A549 (cell line): ENCODE measurements around the gene WIF1. TPM values are rescaled to one million over a fixed set of nuclear protein-coding genes. Genes with fewer than 3 reads are reported as not detected.

ENCODE experiments used
- ATAC-seq, 2 experiments: fragments of 200-7000 bp in 1 of 2; fragments of >200 bp in 1 of 2; cut with Nextera tagmentation in 1 of 2; cut with Tn5 transposase in 1 of 2; 3 replicates each; pipeline versions ENCODE4 v1.8.0 to v1.9.1; 2018 to 2020; ENCODE audit warnings: mild to moderate bottlenecking in 1 of 2, moderate library complexity in 1 of 2
- CTCF ChIA-PET: fragments of 300-600 bp; sonication (Branson Sonifier 250); formaldehyde crosslinking; extraction: SDS; loops from one replicate; lab custom pipeline; 2021; ENCODE audit warnings: antibody characterized with exemption, inconsistent platforms; lab: Yijun Ruan, JAX
- POLR2A ChIA-PET: fragments of 350-600 bp; formaldehyde crosslinking; extraction: SDS; loops from one replicate; lab custom pipeline; 2021; ENCODE audit warnings: antibody characterized with exemption, inconsistent platforms; lab: Yijun Ruan, JAX
- DNase-seq, 2 experiments: peaks; one replicate each; pipeline versions ENCODE4 v3.0.0 to v3.0.0-alpha.2; 2011 to 2016; ENCODE audit warnings: low read depth in 1 of 2, low spot score in 1 of 2
- FAIRE-seq: peaks from 2 replicates; lab custom pipeline; 2011; peaks lifted over from hg19 to GRCh38; lab: Jason Lieb, UNC
- H3K27ac ChIP-seq, 2 experiments: fragments of >200 bp; sonication (Bioruptor Twin); formaldehyde crosslinking; 3 replicates each; pipeline ENCODE4 v1.5.1; 2016 to 2017
- H3K4me1 ChIP-seq: fragments of >200 bp; sonication (Bioruptor Twin); formaldehyde crosslinking; 3 replicates; pipeline ENCODE4 v1.6.1; 2016
- H3K4me2 ChIP-seq: fragments of >200 bp; sonication (Bioruptor Twin); formaldehyde crosslinking; 3 replicates; pipeline ENCODE4 v1.6.1; 2016
- H3K4me3 ChIP-seq: fragments of >200 bp; sonication (Bioruptor Twin); formaldehyde crosslinking; 3 replicates; pipeline ENCODE4 v1.5.1; 2016
- H3K9me3 ChIP-seq: fragments of >200 bp; sonication (Bioruptor Twin); formaldehyde crosslinking; 3 replicates; pipeline ENCODE4 v1.6.1; 2016
- CHD2 ChIP-seq: fragments of 150-350 bp; IDR thresholded peaks from 2 replicates; pipeline ENCODE4 v1.6.1; 2014; ENCODE audit warnings: low read length; ENCODE audit not compliant: partially characterized antibody
- CHD4 ChIP-seq: fragments of 200-600 bp; sonication (generic); IDR thresholded peaks from 2 replicates; pipeline ENCODE4 v1.6.1; 2016; ENCODE audit warnings: antibody characterized with exemption, mild to moderate bottlenecking, borderline replicate concordance
- ELK1 ChIP-seq: fragments of 150-350 bp; IDR thresholded peaks from 2 replicates; pipeline ENCODE4 v1.6.1; 2014; ENCODE audit warnings: low read depth, mild to moderate bottlenecking, low read length
- EP300 ChIP-seq, 2 experiments: fragments of >200 bp; sonication (Bioruptor Twin); formaldehyde crosslinking; IDR thresholded peaks; 2 replicates in 1 of 2; 3 replicates in 1 of 2; pipeline ENCODE4 v1.6.1; 2016 to 2017
- ESRRA ChIP-seq: fragments of 150-350 bp; IDR thresholded peaks from 2 replicates; pipeline ENCODE4 v1.6.1; 2014; ENCODE audit warnings: mild to moderate bottlenecking, low read length, borderline replicate concordance
- FOXS1 ChIP-seq: fragments of 250-450 bp; sonication (Bioruptor Pico); IDR thresholded peaks from 2 replicates; pipeline ENCODE4 v1.5.0; 2020; ENCODE audit warnings: mild to moderate bottlenecking, moderate library complexity
- HES2 ChIP-seq: fragments of >200 bp; sonication (Bioruptor Twin); formaldehyde crosslinking; IDR thresholded peaks from 2 replicates; pipeline ENCODE4 v1.6.1; 2016
- HEYL ChIP-seq: fragments of 250-450 bp; sonication (Bioruptor Pico); IDR thresholded peaks from 2 replicates; pipeline ENCODE4 v1.8.0; 2021; ENCODE audit warnings: mild to moderate bottlenecking, moderate library complexity
- HMGXB4 ChIP-seq: fragments of 250-450 bp; sonication (Bioruptor Pico); IDR thresholded peaks from 2 replicates; pipeline ENCODE4 v1.5.0; 2021; ENCODE audit warnings: mild to moderate bottlenecking, moderate library complexity, borderline replicate concordance
- HOXB13 ChIP-seq: fragments of 250-450 bp; sonication (Bioruptor Pico); IDR thresholded peaks from 2 replicates; pipeline ENCODE4 v1.5.0; 2020; ENCODE audit warnings: low read depth, mild to moderate bottlenecking, moderate library complexity
- JUN ChIP-seq, 2 experiments: fragments of >200 bp; sonication (Bioruptor Twin); formaldehyde crosslinking; IDR thresholded peaks; 2 replicates in 1 of 2; 3 replicates in 1 of 2; pipeline ENCODE4 v1.6.1; 2016 to 2017
- KDM5A ChIP-seq: fragments of 200-600 bp; sonication (generic); IDR thresholded peaks from 2 replicates; pipeline ENCODE4 v1.6.1; 2016; ENCODE audit warnings: antibody characterized with exemption, mild to moderate bottlenecking
- MAFK ChIP-seq: fragments of 450-650 bp; IDR thresholded peaks from 2 replicates; pipeline ENCODE4 v1.6.1; 2014; ENCODE audit not compliant: partially characterized antibody
- MAX ChIP-seq: IDR thresholded peaks from 2 replicates; pipeline ENCODE4 v1.6.1; 2012
- MAZ ChIP-seq: fragments of 150-350 bp; IDR thresholded peaks from 2 replicates; pipeline ENCODE4 v1.6.1; 2014; ENCODE audit warnings: antibody characterized with exemption, low read depth, low read length, borderline replicate concordance
- PBX3 ChIP-seq: IDR thresholded peaks from 2 replicates; pipeline ENCODE4 v1.6.1; 2012
- RAD21 ChIP-seq, 2 experiments: fragments of >200 bp in 1 of 2; sonication (Bioruptor Twin) in 1 of 2; formaldehyde crosslinking in 1 of 2; IDR thresholded peaks in 1 of 2; conservative IDR thresholded peaks in 1 of 2; 2 replicates in 1 of 2; 3 replicates in 1 of 2; pipeline ENCODE4 v1.6.1; 2012 to 2018; ENCODE audit warnings: inconsistent platforms in 1 of 2
- REST ChIP-seq: fragments of 200-600 bp; sonication (generic); IDR thresholded peaks from 2 replicates; pipeline ENCODE4 v1.6.1; 2016; ENCODE audit warnings: antibody characterized with exemption, mild to moderate bottlenecking, moderate library complexity
- RFX5 ChIP-seq: fragments of 450-650 bp; IDR thresholded peaks from 2 replicates; pipeline ENCODE4 v1.7.1; 2014; ENCODE audit warnings: antibody characterized with exemption, mild to moderate bottlenecking, moderate library complexity
- RNF2 ChIP-seq: fragments of 200-600 bp; sonication (generic); IDR thresholded peaks from 2 replicates; pipeline ENCODE4 v1.6.1; 2016; ENCODE audit warnings: low read depth, mild to moderate bottlenecking, antibody characterized with exemption, moderate library complexity, borderline replicate concordance
- USF2 ChIP-seq: fragments of 450-650 bp; IDR thresholded peaks from 2 replicates; pipeline ENCODE4 v1.6.1; 2014; ENCODE audit warnings: antibody characterized with exemption
- ZFP36 ChIP-seq: fragments of 450-650 bp; IDR thresholded peaks from 2 replicates; pipeline ENCODE4 v1.6.1; 2014; ENCODE audit warnings: borderline replicate concordance; ENCODE audit not compliant: partially characterized antibody
- ZNF302 ChIP-seq: fragments of 250-450 bp; sonication (Bioruptor Pico); IDR thresholded peaks from 2 replicates; pipeline ENCODE4 v1.9.0; 2021; ENCODE audit warnings: inconsistent platforms, mild to moderate bottlenecking, moderate library complexity
- WGBS: methylation state at CpG from one replicate; pipeline ENCODE4 v1.1.6; 2017; ENCODE audit errors: missing lambda C conversion rate; 5-methylcytosine and 5-hydroxymethylcytosine counted together
- polyA plus RNA-seq, 4 experiments: library from polyadenylated mRNA; depleted of rRNA in 3 of 4; stranded (reverse); fragments of >200 nt; fragmentation: RNase III in 1 of 4; extraction: RNeasy Plus Mini Kit Qiagen cat#74134 plus additional on column Dnase treatment in 1 of 4; gene quantifications; 2 replicates in 3 of 4; 3 replicates in 1 of 4; pipeline ENCODE4 v1.2.3, GENCODE V29; 2011 to 2017

Gene WIF1
- polyA plus RNA-seq, 2 of the 4 experiments (the other 2 are of a cell fraction), result not detected

- ChIA-PET POLR2A (no interaction called here), CTCF (no interaction called here)
- Histone ChIP-seq H3K4me3 (no peak overlapping the region), H3K9me3 (no peaks in the 10 kb centered on the region; the same call in 2 of the 3 replicates), H3K4me2 (no peak overlapping the region), H3K4me1 (no peaks in the 10 kb centered on the region), H3K27ac (no peak overlapping the region)
- FAIRE-seq (no peak), ATAC-seq (no peak), DNase-seq (no peak)
- TF ChIP-seq MAZ, result no peak
- TF ChIP-seq HES2, result no peak
- TF ChIP-seq JUN (IDR thresholded peaks at IDR 0.05), result no peak
- no peak for TF ChIP-seq HOXB13 (CRISPR knock-in tag)
- TF ChIP-seq FOXS1, result no peak
- TF ChIP-seq MAFK, result no peak
- no peak for TF ChIP-seq HMGXB4
- TF ChIP-seq PBX3, result no peak
- TF ChIP-seq CHD4, result no peak
- no peak for TF ChIP-seq ESRRA
- no peak for TF ChIP-seq RAD21 (conservative IDR thresholded peaks at IDR 0.05 in 1 of 2, IDR thresholded peaks at IDR 0.05 in 1 of 2)
- no peak for TF ChIP-seq ZFP36
- no peak for TF ChIP-seq ELK1
- TF ChIP-seq ZNF302, result no peak
- 0% methylated on average over 2 of the region's 2 CpGs for WGBS
Measured at GRCh38 chr12:65025136-65025535, 96.0 kb downstream of the WIF1 start.

GRCh38 chr12:65023485-65023884, 97.6 kb downstream of the WIF1 start:
- no peak for TF ChIP-seq RFX5
- TF ChIP-seq, all 56 proteins: peak for 0
- FAIRE-seq (no peak), ATAC-seq (no peak), DNase-seq (no peak)
- Histone ChIP-seq H3K27ac (no peak overlapping the region), H3K4me2 (no peak overlapping the region), H3K4me3 (no peak overlapping the region), H3K9me3 (no peaks in the 10 kb centered on the region; the same call in 2 of the 3 replicates), H3K4me1 (no peaks in the 10 kb centered on the region)
- POLR2A ChIA-PET, result no interaction called here
- WGBS, result 31% methylated on average over 2 of the region's 2 CpGs
- CTCF ChIA-PET, result no interaction called here

GRCh38 chr12:65022960-65023359, 98.1 kb downstream of the WIF1 start:
- Histone ChIP-seq H3K4me1 (no peaks in the 10 kb centered on the region), H3K4me2 (no peak overlapping the region), H3K4me3 (no peak overlapping the region), H3K27ac (no peak overlapping the region), H3K9me3 (no peaks in the 10 kb centered on the region; the same call in 2 of the 3 replicates)
- ATAC-seq (no peak), FAIRE-seq (no peak), DNase-seq (no peak)
- WGBS, result 0% methylated on average over 1 of the region's 1 CpG
- POLR2A ChIA-PET, result no interaction called here
- CTCF ChIA-PET, result no interaction called here
- TF ChIP-seq EP300 (IDR thresholded peaks at IDR 0.05), result no peak
- TF ChIP-seq USF2, result no peak
- no peak for TF ChIP-seq RNF2
- no peak for TF ChIP-seq CHD2
- TF ChIP-seq MAX, result no peak
- TF ChIP-seq HMGXB4, result no peak
- no peak for TF ChIP-seq HEYL (CRISPR knock-in tag)
- no peak for TF ChIP-seq KDM5A
- no peak for TF ChIP-seq REST
